HepG2 (cell line): Measurements from ENCODE around the gene PAN2. TPM values are rescaled to one million over a fixed set of nuclear protein-coding genes. Genes with fewer than 3 reads are reported as not detected.
A peak's percentile ranks its signal among the peaks of the same experiment; 100 is the strongest.

Source experiments
- AKAP8 ChIP-seq: sonication (generic); formaldehyde crosslinking; IDR thresholded peaks from 2 replicates; pipeline ENCODE4 v1.5.1; 2020; ENCODE audit warnings: mild to moderate bottlenecking, missing genetic modification reagents
- CENPT ChIP-seq: sonication (generic); formaldehyde crosslinking; IDR thresholded peaks from 2 replicates; pipeline ENCODE4 v1.8.0; 2022; ENCODE audit warnings: low read depth, mild to moderate bottlenecking, moderate library complexity, missing genetic modification reagents
- EHMT2 ChIP-seq: fragments of 200-600 bp; sonication (generic); IDR thresholded peaks from 2 replicates; pipeline ENCODE4 v1.7.0; 2017; ENCODE audit warnings: antibody characterized with exemption, low read depth, low read length, borderline replicate concordance
- GABPA ChIP-seq, 2 experiments: IDR thresholded peaks; 2 replicates each; pipeline ENCODE4 v1.6.1; 2011 to 2016; ENCODE audit warnings: low read depth in 2 of 2, low read length in 1 of 2, missing biosample characterization in 1 of 2, missing genetic modification characterization in 1 of 2
- HDAC6 ChIP-seq: fragments of 200-600 bp; sonication (generic); IDR thresholded peaks from 2 replicates; pipeline ENCODE4 v1.7.0; 2017; ENCODE audit warnings: mild to moderate bottlenecking, antibody characterized with exemption, low read length, low read depth
- IKZF4 ChIP-seq: sonication (generic); formaldehyde crosslinking; IDR thresholded peaks from 2 replicates; pipeline ENCODE4 v1.5.1; 2020; ENCODE audit warnings: borderline replicate concordance, mild to moderate bottlenecking, low read depth, missing genetic modification reagents; ENCODE audit errors: not compliant biosample characterization
- IKZF5 ChIP-seq: IDR thresholded peaks from 2 replicates; pipeline ENCODE4 v1.6.1; 2018; ENCODE audit warnings: missing genetic modification reagents, mild to moderate bottlenecking, missing compliant biosample characterization
- KAT7 ChIP-seq: IDR thresholded peaks from 2 replicates; pipeline ENCODE4 v1.6.1; 2018; ENCODE audit warnings: borderline replicate concordance, missing compliant biosample characterization
- MAFF ChIP-seq: IDR thresholded peaks from 2 replicates; pipeline ENCODE4 v1.6.1; 2011; ENCODE audit warnings: low read depth, low read length, improper control_type of control experiment
- MTA1 ChIP-seq: sonication (generic); formaldehyde crosslinking; IDR thresholded peaks from 2 replicates; pipeline ENCODE4 v1.4.0; 2020; ENCODE audit warnings: missing genetic modification reagents, mild to moderate bottlenecking, borderline replicate concordance
- NKX3-1 ChIP-seq: sonication (generic); formaldehyde crosslinking; IDR thresholded peaks from 2 replicates; pipeline ENCODE4 v1.5.0; 2020; ENCODE audit warnings: missing genetic modification reagents
- RBFOX2 ChIP-seq: fragments of 200-400 bp; formaldehyde crosslinking; IDR thresholded peaks from 2 replicates; pipeline ENCODE4 v1.6.1; 2017; ENCODE audit warnings: low read depth, mild to moderate bottlenecking, low read length
- RXRB ChIP-seq: IDR thresholded peaks from 2 replicates; pipeline ENCODE4 v1.6.1; 2016; ENCODE audit warnings: borderline replicate concordance, missing genetic modification reagents, missing compliant biosample characterization
- TFAP4 ChIP-seq: sonication (generic); IDR thresholded peaks from 2 replicates; pipeline ENCODE4 v1.6.1; 2016; ENCODE audit warnings: low read depth, borderline replicate concordance
- YEATS2 ChIP-seq: sonication (generic); formaldehyde crosslinking; IDR thresholded peaks from 2 replicates; pipeline ENCODE4 v1.4.0; 2020; ENCODE audit warnings: missing genetic modification reagents, borderline replicate concordance
- ZNF275 ChIP-seq: sonication (generic); formaldehyde crosslinking; IDR thresholded peaks from 2 replicates; pipeline ENCODE4 v1.8.0; 2022; ENCODE audit warnings: missing genetic modification reagents, mild to moderate bottlenecking, inconsistent platforms, borderline replicate concordance
- ZNF362 ChIP-seq: sonication (generic); formaldehyde crosslinking; IDR thresholded peaks from 2 replicates; pipeline ENCODE4 v1.4.0; 2020; ENCODE audit warnings: missing genetic modification reagents, mild to moderate bottlenecking, borderline replicate concordance
- ZNF552 ChIP-seq: sonication (generic); formaldehyde crosslinking; IDR thresholded peaks from 2 replicates; pipeline ENCODE4 v1.9.0; 2022; ENCODE audit warnings: missing genetic modification reagents, mild to moderate bottlenecking, borderline replicate concordance
- ZNF652 ChIP-seq: IDR thresholded peaks from 2 replicates; pipeline ENCODE4 v1.6.1; 2016; ENCODE audit warnings: low read depth, borderline replicate concordance
- ZNF709 ChIP-seq: sonication (generic); formaldehyde crosslinking; IDR thresholded peaks from 2 replicates; pipeline ENCODE4 v1.5.0; 2020; ENCODE audit warnings: mild to moderate bottlenecking, missing genetic modification reagents
- ZNF781 ChIP-seq: sonication (generic); formaldehyde crosslinking; IDR thresholded peaks from 2 replicates; pipeline ENCODE4 v1.5.1; 2020; ENCODE audit warnings: borderline replicate concordance, mild to moderate bottlenecking, missing genetic modification reagents; ENCODE audit errors: not compliant biosample characterization
- polyA plus RNA-seq, 8 experiments: library from polyadenylated mRNA; depleted of rRNA in 3 of 8; stranded (reverse) in 7 of 8; unstranded in 1 of 8; fragments of >200 nt; fragmentation: Illumina TruSeq in 4 of 8; extraction: Trizol in 4 of 8; gene quantifications; 2 replicates each; pipeline versions ENCODE4 v1.2.1 to v1.2.3, GENCODE V29; 2011 to 2016; ENCODE audit warnings: low read depth in 4 of 8, missing spikeins in 1 of 8, mixed read lengths in 1 of 8; ENCODE audit not compliant: insufficient read depth in 1 of 8
- total RNA-seq, 5 experiments: library from RNA; depleted of rRNA; stranded (reverse); fragments of >200 nt; fragmentation: Illumina TruSeq; extraction: Trizol; gene quantifications; 2 replicates each; pipeline ENCODE4 v1.2.3, GENCODE V29; 2016; ENCODE audit warnings: low read depth in 1 of 5
- TF ChIP-seq, protein P1 (sequence below): sonication (generic); formaldehyde crosslinking; IDR thresholded peaks from 2 replicates; pipeline ENCODE4 v1.5.0; 2020; ENCODE audit warnings: mild to moderate bottlenecking, missing genetic modification reagents, moderate library complexity

The PAN2 gene
- total and polyA plus RNA-seq, 2 of the 13 experiments (the other 11 are each of a cell fraction or from before 2014, with no cell fraction given): 27.2 to 61.1 TPM

DNA sequence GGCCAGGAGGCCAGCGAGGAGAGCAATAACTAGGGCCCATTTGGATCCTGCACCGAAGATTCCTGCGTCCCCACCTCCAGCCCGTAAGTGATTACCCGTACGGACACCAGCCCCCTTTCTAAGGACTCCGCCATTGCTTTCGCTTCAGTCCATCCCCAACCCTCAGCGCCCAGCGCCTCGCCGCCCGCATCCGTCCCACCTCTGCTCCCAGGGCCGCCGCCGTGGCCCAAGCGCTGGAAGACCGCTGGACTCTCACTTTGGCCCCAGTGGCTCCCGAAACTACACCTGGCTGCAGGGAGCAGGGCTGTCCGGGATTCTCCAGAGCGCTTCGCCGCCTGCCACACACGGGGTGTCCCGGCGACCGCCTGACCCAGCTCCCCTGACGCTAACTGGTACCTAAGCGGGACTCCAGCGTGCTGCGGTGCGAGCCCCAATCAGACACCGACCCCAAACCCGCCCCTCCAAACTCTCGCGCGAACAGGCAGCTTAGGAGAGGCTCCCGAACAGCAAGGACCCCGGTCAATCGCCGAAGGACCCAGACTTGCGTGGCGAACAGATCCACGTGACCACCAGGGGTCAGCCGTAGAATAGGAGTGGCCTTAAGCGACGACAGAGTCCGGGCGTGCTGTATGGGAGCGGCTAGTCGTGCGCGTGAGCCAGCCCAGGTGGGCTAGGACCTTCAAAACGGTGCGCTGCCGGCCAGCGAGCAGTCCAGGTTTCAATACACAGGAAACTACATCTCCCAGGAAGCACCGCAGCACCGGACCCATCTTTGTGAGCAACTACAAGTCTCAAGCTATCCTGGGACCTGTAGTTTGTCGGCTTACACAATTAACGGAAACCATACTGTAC, 18.0 kb downstream of the PAN2 start, which contains the start of gene CNPY2 (continued):
- TF ChIP-seq, protein P1, sequence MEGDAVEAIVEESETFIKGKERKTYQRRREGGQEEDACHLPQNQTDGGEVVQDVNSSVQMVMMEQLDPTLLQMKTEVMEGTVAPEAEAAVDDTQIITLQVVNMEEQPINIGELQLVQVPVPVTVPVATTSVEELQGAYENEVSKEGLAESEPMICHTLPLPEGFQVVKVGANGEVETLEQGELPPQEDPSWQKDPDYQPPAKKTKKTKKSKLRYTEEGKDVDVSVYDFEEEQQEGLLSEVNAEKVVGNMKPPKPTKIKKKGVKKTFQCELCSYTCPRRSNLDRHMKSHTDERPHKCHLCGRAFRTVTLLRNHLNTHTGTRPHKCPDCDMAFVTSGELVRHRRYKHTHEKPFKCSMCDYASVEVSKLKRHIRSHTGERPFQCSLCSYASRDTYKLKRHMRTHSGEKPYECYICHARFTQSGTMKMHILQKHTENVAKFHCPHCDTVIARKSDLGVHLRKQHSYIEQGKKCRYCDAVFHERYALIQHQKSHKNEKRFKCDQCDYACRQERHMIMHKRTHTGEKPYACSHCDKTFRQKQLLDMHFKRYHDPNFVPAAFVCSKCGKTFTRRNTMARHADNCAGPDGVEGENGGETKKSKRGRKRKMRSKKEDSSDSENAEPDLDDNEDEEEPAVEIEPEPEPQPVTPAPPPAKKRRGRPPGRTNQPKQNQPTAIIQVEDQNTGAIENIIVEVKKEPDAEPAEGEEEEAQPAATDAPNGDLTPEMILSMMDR (CRISPR knock-in tag): peak; percentile 98
- peak; percentile 94 for TF ChIP-seq YEATS2 (CRISPR knock-in tag)
- peak; percentile 45; the same call in 1 of the 2 replicates for TF ChIP-seq RXRB (CRISPR knock-in tag)
- 0 out of 2 replicates have a peak, but pooled peaks have one; percentile 64 for TF ChIP-seq ZNF552 (CRISPR knock-in tag)
- TF ChIP-seq CENPT (CRISPR knock-in tag): no peak
- peak; percentile 27 for TF ChIP-seq IKZF4 (CRISPR knock-in tag)
- TF ChIP-seq ZNF275 (CRISPR knock-in tag): peak; percentile 95; the same call in 1 of the 2 replicates
- no peak for TF ChIP-seq GABPA (IDR thresholded peaks at IDR 0.05; ENCODE audit: low read depth, low read length)
- peak; percentile 82 for TF ChIP-seq GABPA (CRISPR knock-in tag; IDR thresholded peaks at IDR 0.05; ENCODE audit: low read depth)
- no peak for TF ChIP-seq ZNF652 (CRISPR knock-in tag)
- no peak for TF ChIP-seq EHMT2
- 0 out of 2 replicates have a peak, but pooled peaks have one; percentile 28 for TF ChIP-seq AKAP8
- no peak for TF ChIP-seq MAFF
- TF ChIP-seq NKX3-1 (CRISPR knock-in tag): peak; percentile 89
- peak; percentile 78 for TF ChIP-seq TFAP4
- peak; percentile 75; the same call in 1 of the 2 replicates for TF ChIP-seq MTA1 (CRISPR knock-in tag)
- no peak for TF ChIP-seq KAT7 (CRISPR knock-in tag)
- no peak for TF ChIP-seq HDAC6
- TF ChIP-seq RBFOX2: peak; percentile 97
- TF ChIP-seq ZNF709: peak; percentile 78
- TF ChIP-seq ZNF781 (CRISPR knock-in tag): peak; percentile 61
- TF ChIP-seq IKZF5: peak; percentile 73
- peak; percentile 9; the same call in 1 of the 2 replicates for TF ChIP-seq ZNF362
